A549 (cell line): ENCODE data around the gene FKBP7.
A peak's percentile ranks its signal among the peaks of the same experiment; 100 is the strongest.

Experiments
- CEBPB ChIP-seq, 2 experiments: fragments of >200 bp in 1 of 2; sonication (Bioruptor Twin) in 1 of 2; formaldehyde crosslinking in 1 of 2; IDR thresholded peaks; 2 replicates each; pipeline ENCODE4 v1.6.1; 2012 to 2016
- HES2 ChIP-seq: fragments of >200 bp; sonication (Bioruptor Twin); formaldehyde crosslinking; IDR thresholded peaks from 2 replicates; pipeline ENCODE4 v1.6.1; 2016
- JUNB ChIP-seq: fragments of >200 bp; sonication (Bioruptor Twin); formaldehyde crosslinking; IDR thresholded peaks from 2 replicates; pipeline ENCODE4 v1.6.1; 2016
- KDM5A ChIP-seq: fragments of 200-600 bp; sonication (generic); IDR thresholded peaks from 2 replicates; pipeline ENCODE4 v1.6.1; 2016; ENCODE audit warnings: antibody characterized with exemption, mild to moderate bottlenecking
- PHF8 ChIP-seq: fragments of 200-600 bp; sonication (generic); IDR thresholded peaks from 2 replicates; pipeline ENCODE4 v1.6.1; 2016; ENCODE audit warnings: low read depth, mild to moderate bottlenecking, antibody characterized with exemption, moderate library complexity, borderline replicate concordance
- POLR2A ChIP-seq: IDR thresholded peaks from 2 replicates; pipeline ENCODE4 v1.6.1; 2012; ENCODE audit warnings: mild to moderate bottlenecking, low read length
- RCOR1 ChIP-seq: fragments of 150-350 bp; IDR thresholded peaks from 2 replicates; pipeline ENCODE4 v1.6.1; 2014; ENCODE audit warnings: antibody characterized with exemption, low read length, low read depth
- REST ChIP-seq: fragments of 200-600 bp; sonication (generic); IDR thresholded peaks from 2 replicates; pipeline ENCODE4 v1.6.1; 2016; ENCODE audit warnings: antibody characterized with exemption, mild to moderate bottlenecking, moderate library complexity
- RFX5 ChIP-seq: fragments of 450-650 bp; IDR thresholded peaks from 2 replicates; pipeline ENCODE4 v1.7.1; 2014; ENCODE audit warnings: antibody characterized with exemption, mild to moderate bottlenecking, moderate library complexity
- RNF2 ChIP-seq: fragments of 200-600 bp; sonication (generic); IDR thresholded peaks from 2 replicates; pipeline ENCODE4 v1.6.1; 2016; ENCODE audit warnings: low read depth, mild to moderate bottlenecking, antibody characterized with exemption, moderate library complexity, borderline replicate concordance
- TF ChIP-seq, protein P1 (sequence below): fragments of >200 bp; sonication (Bioruptor Twin); formaldehyde crosslinking; IDR thresholded peaks from 3 replicates; pipeline ENCODE4 v1.5.1; 2016
- TF ChIP-seq, protein P2 (sequence below): IDR thresholded peaks from 2 replicates; pipeline ENCODE4 v1.6.1; 2012; ENCODE audit warnings: low read depth, borderline replicate concordance

- TF ChIP-seq, protein P1, sequence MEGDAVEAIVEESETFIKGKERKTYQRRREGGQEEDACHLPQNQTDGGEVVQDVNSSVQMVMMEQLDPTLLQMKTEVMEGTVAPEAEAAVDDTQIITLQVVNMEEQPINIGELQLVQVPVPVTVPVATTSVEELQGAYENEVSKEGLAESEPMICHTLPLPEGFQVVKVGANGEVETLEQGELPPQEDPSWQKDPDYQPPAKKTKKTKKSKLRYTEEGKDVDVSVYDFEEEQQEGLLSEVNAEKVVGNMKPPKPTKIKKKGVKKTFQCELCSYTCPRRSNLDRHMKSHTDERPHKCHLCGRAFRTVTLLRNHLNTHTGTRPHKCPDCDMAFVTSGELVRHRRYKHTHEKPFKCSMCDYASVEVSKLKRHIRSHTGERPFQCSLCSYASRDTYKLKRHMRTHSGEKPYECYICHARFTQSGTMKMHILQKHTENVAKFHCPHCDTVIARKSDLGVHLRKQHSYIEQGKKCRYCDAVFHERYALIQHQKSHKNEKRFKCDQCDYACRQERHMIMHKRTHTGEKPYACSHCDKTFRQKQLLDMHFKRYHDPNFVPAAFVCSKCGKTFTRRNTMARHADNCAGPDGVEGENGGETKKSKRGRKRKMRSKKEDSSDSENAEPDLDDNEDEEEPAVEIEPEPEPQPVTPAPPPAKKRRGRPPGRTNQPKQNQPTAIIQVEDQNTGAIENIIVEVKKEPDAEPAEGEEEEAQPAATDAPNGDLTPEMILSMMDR, result no peak
- TF ChIP-seq POLR2A, result no peak
- no peak for TF ChIP-seq CEBPB (IDR thresholded peaks at IDR 0.05)
- no peak for TF ChIP-seq RCOR1
- TF ChIP-seq JUNB, result no peak
- TF ChIP-seq, protein P2, sequence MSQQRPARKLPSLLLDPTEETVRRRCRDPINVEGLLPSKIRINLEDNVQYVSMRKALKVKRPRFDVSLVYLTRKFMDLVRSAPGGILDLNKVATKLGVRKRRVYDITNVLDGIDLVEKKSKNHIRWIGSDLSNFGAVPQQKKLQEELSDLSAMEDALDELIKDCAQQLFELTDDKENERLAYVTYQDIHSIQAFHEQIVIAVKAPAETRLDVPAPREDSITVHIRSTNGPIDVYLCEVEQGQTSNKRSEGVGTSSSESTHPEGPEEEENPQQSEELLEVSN, result no peak
- TF ChIP-seq RFX5, result no peak
- TF ChIP-seq HES2, result no peak
- TF ChIP-seq RNF2, result no peak
- TF ChIP-seq REST, result no peak
- TF ChIP-seq PHF8, result no peak
- TF ChIP-seq KDM5A, result peak; percentile 59; the same call in 1 of the 2 replicates
Measured at GRCh38 chr2:178450524-178450773, 28.0 kb downstream of the FKBP7 start.
